HEK293 (cell line): ENCODE data around the gene ZBP1.

Source experiments
- CTCF ChIA-PET: fragments of 350-600 bp; formaldehyde crosslinking; extraction: SDS; loops from one replicate; lab custom pipeline; 2021; ENCODE audit warnings: antibody characterized with exemption; lab: Yijun Ruan, JAX
- POLR2A ChIA-PET: fragments of 300-600 bp; formaldehyde crosslinking; extraction: SDS; loops from one replicate; lab custom pipeline; 2020; ENCODE audit warnings: antibody characterized with exemption, inconsistent platforms; lab: Yijun Ruan, JAX
- H3K27ac ChIP-seq: fragments of 200-500 bp; sonication (Bioruptor generic); 2 replicates; pipeline ENCODE4 v1.5.1; 2014; ENCODE audit warnings: low read depth, low read length, control low read depth, inconsistent platforms; ENCODE audit errors: extremely low read depth
- H3K36me3 ChIP-seq, 2 experiments: fragments of 200-500 bp in 1 of 2; sonication (Bioruptor generic) in 1 of 2; 1 replicate in 1 of 2; 2 replicates in 1 of 2; pipeline ENCODE4 v1.5.1; 2014 to 2017; ENCODE audit warnings: inconsistent platforms in 2 of 2, low read length in 2 of 2; ENCODE audit not compliant: control insufficient read depth in 2 of 2, insufficient read depth in 1 of 2
- H3K4me1 ChIP-seq: fragments of 200-500 bp; sonication (Bioruptor generic); 2 replicates; pipeline ENCODE4 v1.5.1; 2014; ENCODE audit warnings: mild to moderate bottlenecking, low read length, inconsistent platforms; ENCODE audit not compliant: control insufficient read depth, insufficient read depth
- H3K4me3 ChIP-seq: 2 replicates; pipeline ENCODE4 v1.5.1; 2011; ENCODE audit warnings: low read depth, mild to moderate bottlenecking, control low read depth, low read length, moderate library complexity
- H3K9me3 ChIP-seq: fragments of 200-500 bp; sonication (Bioruptor generic); 2 replicates; pipeline ENCODE4 v1.5.1; 2014; ENCODE audit warnings: low read depth, low read length, inconsistent platforms; ENCODE audit not compliant: control insufficient read depth, insufficient read depth
- KLF17 ChIP-seq: fragments of 450-650 bp; formaldehyde crosslinking; IDR thresholded peaks from 2 replicates; pipeline ENCODE4 v1.5.1; 2016; ENCODE audit warnings: missing biosample characterization, missing genetic modification characterization
- ZBTB20 ChIP-seq: fragments of 450-650 bp; formaldehyde crosslinking; IDR thresholded peaks from 2 replicates; pipeline ENCODE4 v1.5.1; 2016; ENCODE audit warnings: missing biosample characterization, missing genetic modification characterization
- ZBTB48 ChIP-seq: fragments of 450-650 bp; formaldehyde crosslinking; IDR thresholded peaks from 2 replicates; pipeline ENCODE4 v1.5.1; 2016; ENCODE audit warnings: missing biosample characterization, missing genetic modification characterization
- ZNF2 ChIP-seq: fragments of 450-650 bp; formaldehyde crosslinking; IDR thresholded peaks from 2 replicates; pipeline ENCODE4 v1.5.1; 2016; ENCODE audit warnings: missing biosample characterization, missing genetic modification characterization
- ZNF404 ChIP-seq: fragments of 450-650 bp; formaldehyde crosslinking; IDR thresholded peaks from 2 replicates; pipeline ENCODE4 v1.5.1; 2017; ENCODE audit warnings: missing biosample characterization, missing genetic modification characterization
- ZNF426 ChIP-seq: fragments of 450-650 bp; formaldehyde crosslinking; IDR thresholded peaks from 2 replicates; pipeline ENCODE4 v1.5.1; 2017; ENCODE audit warnings: missing biosample characterization, missing genetic modification characterization, mild to moderate bottlenecking, inconsistent platforms, moderate library complexity
- ZNF654 ChIP-seq: fragments of 450-650 bp; formaldehyde crosslinking; IDR thresholded peaks from 2 replicates; pipeline ENCODE4 v1.5.1; 2016; ENCODE audit warnings: low read depth, missing biosample characterization, missing genetic modification characterization
- ZNF664 ChIP-seq: fragments of 450-650 bp; formaldehyde crosslinking; IDR thresholded peaks from 2 replicates; pipeline ENCODE4 v1.5.1; 2016; ENCODE audit warnings: missing biosample characterization, missing genetic modification characterization
- TF ChIP-seq, protein P1 (sequence below): fragments of 450-650 bp; formaldehyde crosslinking; conservative IDR thresholded peaks from 2 replicates; pipeline ENCODE4 v1.5.1; 2016; ENCODE audit warnings: low read depth, missing biosample characterization, missing genetic modification characterization
- TF ChIP-seq, protein P2 (sequence below): fragments of 450-650 bp; formaldehyde crosslinking; IDR thresholded peaks from 2 replicates; pipeline ENCODE4 v1.5.1; 2016; ENCODE audit warnings: missing biosample characterization, missing genetic modification characterization
- TF ChIP-seq, protein P3 (sequence below): fragments of 450-650 bp; formaldehyde crosslinking; IDR thresholded peaks from 2 replicates; pipeline ENCODE4 v1.5.1; 2016; ENCODE audit warnings: missing biosample characterization, missing genetic modification characterization, borderline replicate concordance

The ZBP1 gene

DNA sequence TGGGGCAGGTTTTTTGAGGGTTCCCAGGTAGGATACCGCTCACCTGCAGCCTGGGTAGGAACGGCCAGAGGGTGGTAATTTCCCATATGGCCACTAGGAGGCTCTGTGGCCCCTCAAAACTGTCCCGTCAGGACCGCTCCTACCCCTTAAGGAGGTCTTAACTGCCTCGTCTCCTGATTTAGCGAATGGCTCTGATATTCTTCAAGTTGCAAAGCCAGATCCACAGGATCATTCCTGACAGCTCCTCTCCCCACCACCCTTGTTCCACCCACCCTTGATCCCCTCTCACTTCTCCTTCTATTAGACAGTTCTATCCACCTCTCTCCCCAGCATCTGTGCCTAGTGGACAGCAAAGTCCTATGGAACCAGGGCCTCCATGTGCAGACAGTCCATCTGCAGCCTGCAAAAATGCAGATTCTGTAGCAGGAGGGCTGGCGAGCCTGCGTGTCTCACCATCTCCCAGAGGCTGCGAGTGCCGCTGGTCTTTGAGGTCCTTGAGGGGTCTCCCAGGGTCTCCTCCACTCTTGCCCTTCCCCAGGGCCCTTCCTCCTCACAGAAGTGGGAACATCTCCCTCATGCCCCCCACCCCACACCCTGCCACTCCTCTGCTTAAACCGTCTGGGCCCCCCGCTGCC is 34.3 kb upstream of the ZBP1 start (continued):
- TF ChIP-seq, protein P1, sequence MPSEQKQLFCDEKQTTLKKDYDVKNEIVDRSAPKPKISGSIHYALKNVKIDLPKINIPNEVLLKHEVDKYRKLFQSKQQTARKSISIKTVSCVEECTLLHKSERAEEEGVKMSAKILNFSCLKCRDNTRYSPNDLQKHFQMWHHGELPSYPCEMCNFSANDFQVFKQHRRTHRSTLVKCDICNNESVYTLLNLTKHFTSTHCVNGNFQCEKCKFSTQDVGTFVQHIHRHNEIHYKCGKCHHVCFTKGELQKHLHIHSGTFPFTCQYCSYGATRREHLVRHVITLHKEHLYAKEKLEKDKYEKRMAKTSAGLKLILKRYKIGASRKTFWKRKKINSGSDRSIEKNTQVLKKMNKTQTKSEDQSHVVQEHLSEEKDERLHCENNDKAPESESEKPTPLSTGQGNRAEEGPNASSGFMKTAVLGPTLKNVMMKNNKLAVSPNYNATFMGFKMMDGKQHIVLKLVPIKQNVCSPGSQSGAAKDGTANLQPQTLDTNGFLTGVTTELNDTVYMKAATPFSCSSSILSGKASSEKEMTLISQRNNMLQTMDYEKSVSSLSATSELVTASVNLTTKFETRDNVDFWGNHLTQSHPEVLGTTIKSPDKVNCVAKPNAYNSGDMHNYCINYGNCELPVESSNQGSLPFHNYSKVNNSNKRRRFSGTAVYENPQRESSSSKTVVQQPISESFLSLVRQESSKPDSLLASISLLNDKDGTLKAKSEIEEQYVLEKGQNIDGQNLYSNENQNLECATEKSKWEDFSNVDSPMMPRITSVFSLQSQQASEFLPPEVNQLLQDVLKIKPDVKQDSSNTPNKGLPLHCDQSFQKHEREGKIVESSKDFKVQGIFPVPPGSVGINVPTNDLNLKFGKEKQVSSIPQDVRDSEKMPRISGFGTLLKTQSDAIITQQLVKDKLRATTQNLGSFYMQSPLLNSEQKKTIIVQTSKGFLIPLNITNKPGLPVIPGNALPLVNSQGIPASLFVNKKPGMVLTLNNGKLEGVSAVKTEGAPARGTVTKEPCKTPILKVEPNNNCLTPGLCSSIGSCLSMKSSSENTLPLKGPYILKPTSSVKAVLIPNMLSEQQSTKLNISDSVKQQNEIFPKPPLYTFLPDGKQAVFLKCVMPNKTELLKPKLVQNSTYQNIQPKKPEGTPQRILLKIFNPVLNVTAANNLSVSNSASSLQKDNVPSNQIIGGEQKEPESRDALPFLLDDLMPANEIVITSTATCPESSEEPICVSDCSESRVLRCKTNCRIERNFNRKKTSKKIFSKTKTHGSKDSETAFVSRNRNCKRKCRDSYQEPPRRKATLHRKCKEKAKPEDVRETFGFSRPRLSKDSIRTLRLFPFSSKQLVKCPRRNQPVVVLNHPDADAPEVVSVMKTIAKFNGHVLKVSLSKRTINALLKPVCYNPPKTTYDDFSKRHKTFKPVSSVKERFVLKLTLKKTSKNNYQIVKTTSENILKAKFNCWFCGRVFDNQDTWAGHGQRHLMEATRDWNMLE (tag by site-specific recombination) = no peak
- TF ChIP-seq KLF17 (tag by site-specific recombination) (peak; percentile 60; the same call in 1 of the 2 replicates), ZNF664 (tag by site-specific recombination) (no peak), ZNF654 (tag by site-specific recombination) (peak; percentile 86), ZNF404 (tag by site-specific recombination) (no peak), ZNF426 (tag by site-specific recombination) (no peak), ZBTB48 (tag by site-specific recombination) (0 out of 2 replicates have a peak, but pooled peaks have one; percentile 30)
- TF ChIP-seq, protein P2, sequence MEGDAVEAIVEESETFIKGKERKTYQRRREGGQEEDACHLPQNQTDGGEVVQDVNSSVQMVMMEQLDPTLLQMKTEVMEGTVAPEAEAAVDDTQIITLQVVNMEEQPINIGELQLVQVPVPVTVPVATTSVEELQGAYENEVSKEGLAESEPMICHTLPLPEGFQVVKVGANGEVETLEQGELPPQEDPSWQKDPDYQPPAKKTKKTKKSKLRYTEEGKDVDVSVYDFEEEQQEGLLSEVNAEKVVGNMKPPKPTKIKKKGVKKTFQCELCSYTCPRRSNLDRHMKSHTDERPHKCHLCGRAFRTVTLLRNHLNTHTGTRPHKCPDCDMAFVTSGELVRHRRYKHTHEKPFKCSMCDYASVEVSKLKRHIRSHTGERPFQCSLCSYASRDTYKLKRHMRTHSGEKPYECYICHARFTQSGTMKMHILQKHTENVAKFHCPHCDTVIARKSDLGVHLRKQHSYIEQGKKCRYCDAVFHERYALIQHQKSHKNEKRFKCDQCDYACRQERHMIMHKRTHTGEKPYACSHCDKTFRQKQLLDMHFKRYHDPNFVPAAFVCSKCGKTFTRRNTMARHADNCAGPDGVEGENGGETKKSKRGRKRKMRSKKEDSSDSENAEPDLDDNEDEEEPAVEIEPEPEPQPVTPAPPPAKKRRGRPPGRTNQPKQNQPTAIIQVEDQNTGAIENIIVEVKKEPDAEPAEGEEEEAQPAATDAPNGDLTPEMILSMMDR (tag by site-specific recombination) = peak; percentile 85
- TF ChIP-seq, protein P3, sequence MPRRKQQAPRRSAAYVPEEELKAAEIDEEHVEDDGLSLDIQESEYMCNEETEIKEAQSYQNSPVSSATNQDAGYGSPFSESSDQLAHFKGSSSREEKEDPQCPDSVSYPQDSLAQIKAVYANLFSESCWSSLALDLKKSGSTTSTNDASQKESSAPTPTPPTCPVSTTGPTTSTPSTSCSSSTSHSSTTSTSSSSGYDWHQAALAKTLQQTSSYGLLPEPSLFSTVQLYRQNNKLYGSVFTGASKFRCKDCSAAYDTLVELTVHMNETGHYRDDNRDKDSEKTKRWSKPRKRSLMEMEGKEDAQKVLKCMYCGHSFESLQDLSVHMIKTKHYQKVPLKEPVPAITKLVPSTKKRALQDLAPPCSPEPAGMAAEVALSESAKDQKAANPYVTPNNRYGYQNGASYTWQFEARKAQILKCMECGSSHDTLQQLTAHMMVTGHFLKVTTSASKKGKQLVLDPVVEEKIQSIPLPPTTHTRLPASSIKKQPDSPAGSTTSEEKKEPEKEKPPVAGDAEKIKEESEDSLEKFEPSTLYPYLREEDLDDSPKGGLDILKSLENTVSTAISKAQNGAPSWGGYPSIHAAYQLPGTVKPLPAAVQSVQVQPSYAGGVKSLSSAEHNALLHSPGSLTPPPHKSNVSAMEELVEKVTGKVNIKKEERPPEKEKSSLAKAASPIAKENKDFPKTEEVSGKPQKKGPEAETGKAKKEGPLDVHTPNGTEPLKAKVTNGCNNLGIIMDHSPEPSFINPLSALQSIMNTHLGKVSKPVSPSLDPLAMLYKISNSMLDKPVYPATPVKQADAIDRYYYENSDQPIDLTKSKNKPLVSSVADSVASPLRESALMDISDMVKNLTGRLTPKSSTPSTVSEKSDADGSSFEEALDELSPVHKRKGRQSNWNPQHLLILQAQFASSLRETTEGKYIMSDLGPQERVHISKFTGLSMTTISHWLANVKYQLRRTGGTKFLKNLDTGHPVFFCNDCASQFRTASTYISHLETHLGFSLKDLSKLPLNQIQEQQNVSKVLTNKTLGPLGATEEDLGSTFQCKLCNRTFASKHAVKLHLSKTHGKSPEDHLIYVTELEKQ (tag by site-specific recombination) = no peak

- Histone ChIP-seq H3K36me3 (peaks cover 0 to 48% of the 10 kb centered on the region in 2 experiments; a peak in 1 of 3 replicates), H3K4me1 (no peaks in the 10 kb centered on the region), H3K9me3 (no peaks in the 10 kb centered on the region), H3K4me3 (no peak overlapping the region)
- POLR2A ChIA-PET = no interaction called here
- CTCF ChIA-PET = interaction anchor here (0.6 to 2.5 kb wide), 16 partner anchors 11 to 480 kb away, joined by 3 to 24 read pairs (median 4); no protein-coding TSS in a partner anchor
- TF ChIP-seq ZNF2 (tag by site-specific recombination) (no peak), ZBTB20 (tag by site-specific recombination) (0 out of 2 replicates have a peak, but pooled peaks have one; percentile 30)
- TF ChIP-seq, all 188 proteins: peak for 1
- H3K27ac ChIP-seq = no peak overlapping the region
These were observed 33.7 kb upstream of the ZBP1 start for GRCh38 chr20:57653910-57654309.
